Measurements from ENCODE around the gene EMP1.

Gene EMP1

GRCh38 chr12:13167906-13168305 lies 28.6 kb upstream of the EMP1 start:
- Histone ChIP-seq H3K4ac (ENCODE audit: low read depth, low read length) (no peak overlapping the region), H3K23ac (ENCODE audit: low read length) (no peak overlapping the region), H3K79me2 (ENCODE audit: control insufficient read depth, insufficient read depth, low read length) (no peaks in the 10 kb centered on the region), H3K9ac (ENCODE audit: low read length) (no peak overlapping the region), H3K27me3 (ENCODE audit: insufficient read depth, low read length, poor library complexity) (no peaks in the 10 kb centered on the region), H4K8ac (ENCODE audit: low read depth, low read length) (no peak overlapping the region), H2BK120ac (ENCODE audit: low read depth, low read length) (no peak overlapping the region), H3K18ac (ENCODE audit: low read length) (no peak overlapping the region), H2BK15ac (replicated peaks; ENCODE audit: low read depth) (no peak overlapping the region), H2AK5ac (ENCODE audit: low read length) (no peak overlapping the region), H3K4me1 (ENCODE audit: control insufficient read depth, low read depth, low read length) (peaks cover 2% of the 10 kb centered on the region), H3K4me3 (ENCODE audit: low read length) (no peak overlapping the region), H4K5ac (ENCODE audit: low read length) (no peak overlapping the region), H2BK5ac (ENCODE audit: low read length) (no peak overlapping the region), H3K56ac (ENCODE audit: low read length) (no peak overlapping the region), H3K36me3 (ENCODE audit: control insufficient read depth, insufficient read depth, low read length) (no peaks in the 10 kb centered on the region), H3K79me1 (ENCODE audit: low read length) (no peaks in the 10 kb centered on the region), H3K27ac (ENCODE audit: low read depth, low read length) (no peak overlapping the region), H3K4me2 (ENCODE audit: low read length) (no peak overlapping the region)
- WGBS (ENCODE audit: extremely low coverage, insufficient coverage, low lambda C conversion rate), result no CpG with 5 or more reads among the region's 4 CpGs
- no peak for DNase-seq

DNA sequence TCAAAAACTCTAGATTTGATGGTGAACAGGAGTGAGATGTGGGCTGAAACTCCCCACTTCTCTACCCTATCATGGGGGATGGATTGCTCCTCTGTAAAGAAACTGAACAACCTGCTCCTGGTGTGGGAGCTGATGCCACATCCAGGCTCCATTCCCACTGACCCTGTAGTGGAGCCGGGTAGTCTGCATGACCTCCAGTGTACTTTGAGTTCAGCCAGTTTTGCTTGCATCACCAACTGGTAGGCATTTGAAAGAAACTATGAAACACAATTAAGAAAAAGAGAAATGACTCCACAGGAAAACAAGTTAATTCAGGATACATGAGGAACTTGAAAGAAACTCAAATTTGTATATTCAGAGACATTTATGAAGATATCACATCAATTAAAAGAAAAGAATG lies 27.3 kb upstream of the EMP1 start:
- H3K27ac ChIP-seq (ENCODE audit: low read depth, low read length), result no peak overlapping the region
- no peak overlapping the region for H3K23ac ChIP-seq (ENCODE audit: low read length)
- no peak overlapping the region for H2BK120ac ChIP-seq (ENCODE audit: low read depth, low read length)
- no peaks in the 10 kb centered on the region for H3K36me3 ChIP-seq (ENCODE audit: control insufficient read depth, insufficient read depth, low read length)
- no CpG with 5 or more reads among the region's 1 CpG for WGBS (ENCODE audit: extremely low coverage, insufficient coverage, low lambda C conversion rate)
- H3K79me2 ChIP-seq (ENCODE audit: control insufficient read depth, insufficient read depth, low read length), result no peaks in the 10 kb centered on the region
- H2BK15ac ChIP-seq (replicated peaks; ENCODE audit: low read depth), result no peak overlapping the region
- DNase-seq, result no peak
- no peak overlapping the region for H3K56ac ChIP-seq (ENCODE audit: low read length)
- H3K18ac ChIP-seq (ENCODE audit: low read length), result no peak overlapping the region
- H3K79me1 ChIP-seq (ENCODE audit: low read length), result no peaks in the 10 kb centered on the region
- no peak overlapping the region for H4K5ac ChIP-seq (ENCODE audit: low read length)
- H3K27me3 ChIP-seq (ENCODE audit: insufficient read depth, low read length, poor library complexity), result no peaks in the 10 kb centered on the region
- H3K4me2 ChIP-seq (ENCODE audit: low read length), result no peak overlapping the region
- no peak overlapping the region for H2BK5ac ChIP-seq (ENCODE audit: low read length)
- peaks cover 7% of the 10 kb centered on the region for H3K4me1 ChIP-seq (ENCODE audit: control insufficient read depth, low read depth, low read length)
- no peak overlapping the region for H4K8ac ChIP-seq (ENCODE audit: low read depth, low read length)
- H3K4me3 ChIP-seq (ENCODE audit: low read length), result no peak overlapping the region
- no peak overlapping the region for H3K9ac ChIP-seq (ENCODE audit: low read length)
- no peak overlapping the region for H3K4ac ChIP-seq (ENCODE audit: low read depth, low read length)
- H2AK5ac ChIP-seq (ENCODE audit: low read length), result no peak overlapping the region

DNA sequence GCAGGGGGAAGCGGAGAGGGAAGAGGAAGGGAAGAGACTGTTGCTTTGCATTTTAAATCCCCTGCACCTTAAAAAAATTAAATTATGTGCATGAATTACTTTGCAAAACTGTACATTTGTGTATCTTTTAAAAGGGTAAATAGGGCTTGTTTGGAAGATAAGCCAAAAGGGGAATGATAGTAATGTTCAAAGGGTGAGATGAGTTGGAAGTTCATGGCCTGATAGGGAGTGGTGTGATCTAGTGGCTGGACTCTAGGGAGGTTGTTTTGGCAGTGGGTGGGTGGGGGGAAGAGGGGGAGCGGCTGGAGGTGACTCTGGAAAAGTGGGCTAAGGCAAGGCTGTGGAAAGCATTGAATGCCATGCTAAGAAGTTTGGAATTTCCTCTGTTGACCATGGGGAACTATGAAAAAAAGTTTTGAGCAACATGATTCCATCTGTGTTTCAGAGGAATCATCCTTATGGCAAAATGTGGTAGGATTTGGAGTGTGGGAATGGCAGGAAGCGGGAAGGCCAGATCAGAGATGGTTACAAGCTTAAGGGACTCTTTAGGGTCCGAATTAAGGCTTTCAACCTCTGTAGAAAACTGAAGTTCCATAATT lies 25.5 kb upstream of the EMP1 start:
- Histone ChIP-seq H2AK5ac (ENCODE audit: low read length) (no peak overlapping the region), H3K4me1 (ENCODE audit: control insufficient read depth, low read depth, low read length) (peaks cover 7% of the 10 kb centered on the region), H3K4me2 (ENCODE audit: low read length) (no peak overlapping the region), H3K23ac (ENCODE audit: low read length) (no peak overlapping the region), H3K56ac (ENCODE audit: low read length) (no peak overlapping the region), H3K27me3 (ENCODE audit: insufficient read depth, low read length, poor library complexity) (no peaks in the 10 kb centered on the region), H3K79me2 (ENCODE audit: control insufficient read depth, insufficient read depth, low read length) (no peaks in the 10 kb centered on the region), H4K8ac (ENCODE audit: low read depth, low read length) (no peak overlapping the region), H3K4me3 (ENCODE audit: low read length) (no peak overlapping the region), H4K5ac (ENCODE audit: low read length) (no peak overlapping the region), H2BK5ac (ENCODE audit: low read length) (no peak overlapping the region), H3K18ac (ENCODE audit: low read length) (no peak overlapping the region), H3K79me1 (ENCODE audit: low read length) (no peaks in the 10 kb centered on the region), H3K27ac (ENCODE audit: low read depth, low read length) (no peak overlapping the region), H2BK120ac (ENCODE audit: low read depth, low read length) (no peak overlapping the region), H2BK15ac (replicated peaks; ENCODE audit: low read depth) (no peak overlapping the region), H3K36me3 (ENCODE audit: control insufficient read depth, insufficient read depth, low read length) (no peaks in the 10 kb centered on the region), H3K9ac (ENCODE audit: low read length) (no peak overlapping the region), H3K4ac (ENCODE audit: low read depth, low read length) (no peak overlapping the region)
- DNase-seq, result no peak
- WGBS (ENCODE audit: extremely low coverage, insufficient coverage, low lambda C conversion rate), result no CpG with 5 or more reads among the region's 4 CpGs

- peaks cover 7% of the 10 kb centered on the region for H3K4me1 ChIP-seq (ENCODE audit: control insufficient read depth, low read depth, low read length)
- no CpG with 5 or more reads among the region's 14 CpGs for WGBS (ENCODE audit: extremely low coverage, insufficient coverage, low lambda C conversion rate)
- no peak overlapping the region for H3K4me3 ChIP-seq (ENCODE audit: low read length)
- H2AK5ac ChIP-seq (ENCODE audit: low read length), result no peak overlapping the region
- H3K79me1 ChIP-seq (ENCODE audit: low read length), result no peaks in the 10 kb centered on the region
- H3K27ac ChIP-seq (ENCODE audit: low read depth, low read length), result no peak overlapping the region
- DNase-seq, result peak; percentile 95
- no peak overlapping the region for H4K8ac ChIP-seq (ENCODE audit: low read depth, low read length)
- H3K4me2 ChIP-seq (ENCODE audit: low read length), result no peak overlapping the region
- H3K79me2 ChIP-seq (ENCODE audit: control insufficient read depth, insufficient read depth, low read length), result no peaks in the 10 kb centered on the region
- H3K36me3 ChIP-seq (ENCODE audit: control insufficient read depth, insufficient read depth, low read length), result no peaks in the 10 kb centered on the region
- peak overlapping the region; percentile 6 for H3K56ac ChIP-seq (ENCODE audit: low read length)
- no peak overlapping the region for H2BK5ac ChIP-seq (ENCODE audit: low read length)
- no peaks in the 10 kb centered on the region for H3K27me3 ChIP-seq (ENCODE audit: insufficient read depth, low read length, poor library complexity)
- no peak overlapping the region for H3K9ac ChIP-seq (ENCODE audit: low read length)
- no peak overlapping the region for H3K18ac ChIP-seq (ENCODE audit: low read length)
- no peak overlapping the region for H2BK15ac ChIP-seq (replicated peaks; ENCODE audit: low read depth)
- H4K5ac ChIP-seq (ENCODE audit: low read length), result no peak overlapping the region
- H3K23ac ChIP-seq (ENCODE audit: low read length), result no peak overlapping the region
- no peak overlapping the region for H2BK120ac ChIP-seq (ENCODE audit: low read depth, low read length)
- no peak overlapping the region for H3K4ac ChIP-seq (ENCODE audit: low read depth, low read length)
Observed at GRCh38 chr12:13171921-13172859, 24.3 kb upstream of the EMP1 start.

DNA sequence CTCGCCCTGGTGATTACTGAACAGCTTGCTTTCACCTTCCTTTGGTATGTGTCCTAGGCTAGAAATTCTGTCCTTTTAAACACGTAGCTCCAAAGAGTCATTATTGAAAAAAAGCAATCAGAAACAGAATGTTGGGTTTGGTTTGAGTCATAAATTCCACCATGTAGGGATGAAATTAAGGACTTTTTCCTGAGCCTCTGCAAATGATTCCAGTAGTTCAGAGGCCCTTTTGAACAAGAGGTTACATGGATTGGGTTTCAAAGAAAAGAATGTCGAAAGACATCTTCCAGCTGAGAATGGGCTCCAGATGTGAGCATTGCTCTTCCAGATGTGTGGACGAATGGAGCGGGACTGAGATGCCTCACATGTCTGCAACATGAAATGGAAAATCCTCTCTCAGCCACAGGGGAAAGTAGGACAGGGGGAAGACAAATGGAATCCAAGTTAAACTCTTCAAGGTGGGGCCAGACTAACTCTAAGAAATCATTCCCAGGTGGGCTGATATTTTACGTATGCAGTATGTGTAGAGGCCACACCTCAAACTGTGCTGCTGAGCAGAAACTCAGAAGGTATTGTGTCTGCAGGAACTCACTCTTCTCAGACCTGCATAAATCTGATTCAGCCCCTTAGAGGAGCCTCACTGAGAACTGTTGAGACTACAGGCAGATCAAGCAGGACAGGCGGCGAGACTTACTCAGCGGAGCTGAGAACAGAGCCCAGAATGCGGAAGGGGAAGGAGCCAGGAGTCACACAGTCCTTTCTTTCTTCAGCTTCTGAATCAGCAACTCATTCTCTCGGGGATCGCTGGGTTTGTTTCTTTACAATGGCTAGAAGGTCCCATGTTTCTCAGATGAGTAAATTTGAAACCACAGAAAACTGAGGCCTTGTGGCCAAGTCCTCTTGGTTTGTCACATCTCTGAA lies 23.3 kb upstream of the EMP1 start:
- H3K4me1 ChIP-seq (ENCODE audit: control insufficient read depth, low read depth, low read length), result peaks cover 7% of the 10 kb centered on the region
- H3K27ac ChIP-seq (ENCODE audit: low read depth, low read length), result no peak overlapping the region
- no peaks in the 10 kb centered on the region for H3K79me2 ChIP-seq (ENCODE audit: control insufficient read depth, insufficient read depth, low read length)
- H3K27me3 ChIP-seq (ENCODE audit: insufficient read depth, low read length, poor library complexity), result no peaks in the 10 kb centered on the region
- no peak overlapping the region for H3K4me3 ChIP-seq (ENCODE audit: low read length)
- no peak overlapping the region for H4K8ac ChIP-seq (ENCODE audit: low read depth, low read length)
- peak overlapping the region; percentile 10 for H3K23ac ChIP-seq (ENCODE audit: low read length)
- H3K4me2 ChIP-seq (ENCODE audit: low read length), result no peak overlapping the region
- H3K36me3 ChIP-seq (ENCODE audit: control insufficient read depth, insufficient read depth, low read length), result no peaks in the 10 kb centered on the region
- no peak overlapping the region for H3K4ac ChIP-seq (ENCODE audit: low read depth, low read length)
- H2AK5ac ChIP-seq (ENCODE audit: low read length), result no peak overlapping the region
- peak overlapping the region; percentile 61 for H3K56ac ChIP-seq (ENCODE audit: low read length)
- DNase-seq, result peak; percentile 65
- H3K79me1 ChIP-seq (ENCODE audit: low read length), result no peaks in the 10 kb centered on the region
- H3K18ac ChIP-seq (ENCODE audit: low read length), result peak overlapping the region; percentile 28
- no peak overlapping the region for H2BK5ac ChIP-seq (ENCODE audit: low read length)
- H2BK120ac ChIP-seq (ENCODE audit: low read depth, low read length), result no peak overlapping the region
- H2BK15ac ChIP-seq (replicated peaks; ENCODE audit: low read depth), result no peak overlapping the region
- no peak overlapping the region for H4K5ac ChIP-seq (ENCODE audit: low read length)
- WGBS (ENCODE audit: extremely low coverage, insufficient coverage, low lambda C conversion rate), result no CpG with 5 or more reads among the region's 12 CpGs
- peak overlapping the region; percentile 8 for H3K9ac ChIP-seq (ENCODE audit: low read length)

Measured in mesendoderm (in vitro differentiated cells).